PC-9 (cell line): ENCODE measurements around the gene RNASET2.

Experiments
- CTCF ChIP-seq: fragments of 200-600 bp; sonication (generic); conservative IDR thresholded peaks from 2 replicates; pipeline ENCODE4 v1.6.1; 2017; ENCODE audit warnings: mixed run types, antibody characterized with exemption, mild to moderate bottlenecking, moderate library complexity
- EZH2 ChIP-seq: fragments of 200-600 bp; sonication (generic); IDR thresholded peaks from 2 replicates; pipeline ENCODE4 v1.8.0; 2017; ENCODE audit warnings: antibody characterized with exemption, low read depth

DNA sequence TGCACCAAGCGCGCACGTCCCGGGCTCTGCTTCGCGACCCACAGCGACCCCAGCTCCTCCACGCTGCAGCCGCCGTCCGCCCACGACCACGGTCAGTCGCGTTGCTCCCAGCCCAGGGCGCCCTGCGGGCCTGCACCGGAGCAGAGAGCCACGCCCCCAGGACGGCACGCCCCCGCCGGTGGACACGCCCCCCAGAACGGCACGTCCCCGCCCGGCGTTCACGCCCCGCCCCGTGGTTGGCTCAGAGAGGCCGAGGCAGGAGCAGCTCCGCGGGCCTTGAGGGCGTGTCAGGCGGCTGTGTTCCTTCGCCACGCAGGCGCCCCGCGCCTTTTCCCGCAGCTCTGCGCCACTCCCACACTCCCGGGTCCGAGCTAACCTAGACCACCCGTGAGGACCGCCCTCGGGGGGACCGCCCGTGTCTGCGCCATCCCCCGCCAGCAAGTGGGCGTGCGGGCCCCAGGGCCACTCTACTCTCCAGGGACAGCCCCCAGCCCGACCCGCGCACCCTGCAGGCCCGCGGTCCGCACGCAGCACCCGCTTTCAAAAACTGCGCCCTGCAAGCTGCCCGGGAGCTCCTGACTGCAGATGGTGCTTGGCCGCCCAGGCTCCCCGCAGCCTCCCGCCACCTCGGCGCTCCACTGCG lies at the start of gene RNASET2:
- TF ChIP-seq CTCF (no peak), EZH2 (no peak)
